GM18505 (cell line): ENCODE measurements around the gene MYH7.

Experiments
- ATAC-seq: cut with Tn5 transposase; IDR thresholded peaks from one replicate; pipeline ENCODE4 v1.9.1; 2021; ENCODE audit not compliant: unreplicated experiment
- POLR2A ChIP-seq: IDR thresholded peaks from 4 replicates; pipeline ENCODE4 v1.6.1; 2011; ENCODE audit warnings: borderline replicate concordance; ENCODE audit not compliant: insufficient read depth, insufficient read length; ENCODE audit errors: extremely low read depth

MYH7 gene

DNA sequence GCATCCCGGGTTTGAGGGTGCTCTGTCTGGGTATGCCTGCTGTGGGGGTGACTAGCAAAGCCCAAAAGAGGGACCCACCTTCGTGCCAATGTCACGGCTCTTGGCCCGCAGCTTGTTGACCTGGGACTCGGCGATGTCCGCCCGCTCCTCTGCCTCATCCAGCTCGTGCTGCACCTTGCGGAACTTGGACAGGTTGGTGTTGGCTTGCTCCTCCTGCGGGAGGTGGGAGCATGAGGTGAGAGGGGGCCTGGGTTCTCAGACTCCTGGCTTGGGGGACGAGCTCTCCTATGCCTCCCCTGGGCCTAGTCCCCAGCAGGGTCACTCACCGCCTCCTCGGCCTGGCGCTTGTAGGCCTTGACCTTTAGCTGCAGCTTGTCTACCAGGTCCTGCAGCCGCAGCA is 21.8 kb downstream of the MYH7 start:
- ATAC-seq, result no peak
- no peak for TF ChIP-seq POLR2A

DNA sequence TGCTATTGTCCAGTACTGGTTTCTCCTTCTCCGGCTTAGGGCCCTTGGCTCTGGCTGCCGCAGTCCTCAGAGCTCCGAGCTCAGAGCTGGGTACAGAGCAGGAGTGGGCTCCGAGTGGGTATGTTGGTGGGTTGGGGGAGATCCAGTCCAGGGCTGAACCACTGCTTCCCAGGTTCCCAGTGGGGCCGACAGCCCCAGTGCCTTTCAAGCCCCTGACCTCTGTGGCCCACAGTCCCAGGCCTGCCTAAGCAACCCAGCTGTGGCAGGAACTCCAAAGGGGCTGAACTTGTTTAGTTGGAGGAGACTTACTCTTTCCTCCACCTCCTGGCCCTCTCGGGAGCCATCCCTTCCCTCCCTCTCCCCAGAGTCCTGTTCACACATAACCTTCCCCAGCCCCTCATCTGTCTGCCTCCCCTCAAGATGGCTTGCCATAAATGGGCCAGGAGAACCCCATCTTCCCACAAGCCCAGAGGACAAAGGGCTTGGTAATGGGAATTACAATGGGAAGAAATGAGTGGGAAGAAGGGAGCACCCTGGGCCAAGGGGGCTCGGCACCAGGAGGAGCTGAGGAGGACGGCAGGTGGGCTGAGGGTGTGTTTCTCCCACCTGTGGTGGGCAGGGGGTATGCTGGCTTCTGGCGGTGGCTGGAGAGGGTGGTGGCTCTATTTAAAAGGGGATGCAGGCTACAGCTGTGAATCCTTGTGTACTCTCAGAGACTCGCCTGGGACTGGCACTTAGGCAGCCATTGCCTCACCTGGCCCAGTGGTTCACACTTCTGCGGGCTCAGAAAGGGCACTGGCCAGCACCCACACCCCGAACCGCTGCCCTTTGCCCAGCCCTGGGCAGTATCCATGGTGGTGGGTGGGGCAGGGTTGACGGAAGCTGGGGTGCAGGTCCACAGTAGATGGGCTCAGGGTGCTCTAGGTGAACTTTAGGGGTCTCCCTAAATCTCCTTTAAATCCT is 23.6 kb downstream of the MYH7 start:
- ATAC-seq, result no peak
- no peak for TF ChIP-seq POLR2A

DNA sequence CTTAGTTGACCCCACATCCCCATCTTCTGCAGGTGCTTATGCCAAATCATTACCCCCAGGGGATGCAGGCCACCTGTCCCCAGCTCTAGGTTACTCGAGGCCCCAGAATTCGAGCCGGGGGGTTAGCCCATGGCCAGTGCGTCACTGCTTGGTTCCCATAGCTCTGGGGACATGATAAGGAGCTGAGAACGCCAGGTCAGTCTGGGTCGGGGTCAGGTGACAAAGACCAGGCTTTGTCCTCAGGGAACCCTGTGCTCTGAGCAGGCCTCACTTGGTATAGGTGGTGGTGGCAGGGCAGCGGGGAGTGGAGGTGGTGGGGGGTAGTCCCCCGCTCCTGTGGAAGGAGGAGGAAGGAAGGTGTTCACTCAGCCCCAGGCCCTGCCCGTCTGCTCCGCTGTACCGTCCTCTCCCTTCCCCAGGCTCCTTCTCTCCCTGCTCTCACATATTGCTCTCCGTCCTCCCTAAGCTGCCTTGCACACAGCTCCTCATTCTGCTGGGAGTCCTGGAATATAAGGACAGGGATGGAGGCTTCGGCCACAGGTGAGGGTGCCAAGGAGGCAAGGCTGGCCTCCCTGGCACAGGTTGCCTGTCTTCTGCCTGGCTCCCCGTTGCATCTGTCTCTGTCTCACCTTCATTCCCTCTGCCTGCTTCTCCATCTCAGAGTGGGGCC is 25.4 kb downstream of the MYH7 start:
- no peak for TF ChIP-seq POLR2A
- no peak for ATAC-seq

DNA sequence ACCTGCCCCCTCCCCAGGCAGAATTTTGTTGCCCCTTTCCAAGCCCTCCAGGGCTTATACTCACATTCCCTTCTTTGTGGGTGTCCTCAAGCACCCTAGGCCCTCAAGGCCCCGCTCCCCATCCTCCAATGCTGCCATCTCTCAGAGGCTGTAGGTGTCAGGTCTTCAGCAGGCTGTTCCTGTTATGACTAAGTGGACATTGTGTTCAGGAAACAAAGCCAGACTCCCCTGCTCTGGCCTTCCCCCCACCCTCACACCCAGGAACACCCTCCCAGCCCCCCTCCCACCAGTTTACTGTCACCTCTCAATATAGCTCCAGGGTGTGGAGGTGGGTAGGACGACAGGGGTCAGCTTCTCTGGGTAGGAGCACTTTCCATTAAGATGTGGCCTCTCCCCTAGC is 26.0 kb downstream of the MYH7 start:
- no peak for ATAC-seq
- TF ChIP-seq POLR2A, result no peak

DNA sequence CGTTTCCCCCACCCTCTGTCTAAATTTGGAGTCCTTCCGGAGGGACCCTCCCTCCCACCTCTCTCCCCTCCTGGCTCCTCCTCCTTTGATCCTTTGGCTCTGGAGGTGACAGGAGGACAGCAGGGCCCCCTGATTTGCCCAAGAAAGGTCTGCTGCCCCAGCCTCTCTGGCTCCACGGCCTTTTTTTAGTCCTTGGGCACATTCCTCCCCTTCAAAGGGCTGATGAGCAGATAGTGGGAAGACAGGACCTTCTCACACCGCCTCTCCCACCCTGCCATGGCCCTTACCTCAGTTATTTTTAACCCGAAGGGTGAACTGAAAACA is 27.2 kb downstream of the MYH7 start:
- ATAC-seq, result no peak
- no peak for TF ChIP-seq POLR2A

DNA sequence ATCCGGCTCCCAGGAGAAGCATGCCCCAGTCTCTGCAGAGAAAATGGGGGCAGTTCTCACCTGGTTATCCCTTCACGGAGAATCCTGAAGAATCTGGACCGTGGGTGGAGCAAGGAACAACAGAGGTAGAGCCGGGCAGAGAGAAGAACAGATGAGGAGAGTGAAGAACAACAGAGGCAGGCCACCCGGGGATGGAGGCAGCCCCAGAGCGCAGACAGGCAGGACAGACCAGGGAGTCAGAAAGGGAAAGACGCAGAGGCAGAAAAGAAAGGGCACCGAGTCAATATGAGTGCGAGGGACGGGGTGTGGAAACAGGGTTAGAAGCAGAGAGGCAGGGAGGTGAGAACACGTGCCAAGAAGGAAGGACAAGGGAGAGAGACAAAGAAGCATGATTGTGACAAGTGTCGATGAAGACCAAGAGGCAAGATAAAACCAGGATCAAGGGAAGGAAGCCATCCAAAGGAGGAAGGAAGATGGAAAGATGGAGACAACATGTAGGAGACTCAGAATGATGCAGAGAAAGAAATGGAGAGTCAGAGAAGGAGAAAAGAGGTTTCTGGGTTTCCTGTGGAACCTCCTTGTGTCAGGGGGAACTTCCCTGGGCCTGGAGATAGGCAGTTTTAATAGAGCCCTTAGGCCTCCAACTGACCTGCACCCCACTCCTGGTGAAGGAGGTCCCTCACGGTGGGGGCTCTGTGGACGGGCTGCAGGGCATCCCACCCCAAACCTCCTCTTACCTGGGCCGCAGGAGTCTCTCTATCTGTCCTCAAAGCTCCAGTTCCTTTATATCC is 27.7 kb downstream of the MYH7 start, which contains the start of gene MYH6:
Gene MYH6, minus strand, starts transcription at position 758 of the 791 bp plus-strand sequence. CDS start 1,050 bp downstream, outside the sequence.
- no peak for TF ChIP-seq POLR2A
- no peak for ATAC-seq

DNA sequence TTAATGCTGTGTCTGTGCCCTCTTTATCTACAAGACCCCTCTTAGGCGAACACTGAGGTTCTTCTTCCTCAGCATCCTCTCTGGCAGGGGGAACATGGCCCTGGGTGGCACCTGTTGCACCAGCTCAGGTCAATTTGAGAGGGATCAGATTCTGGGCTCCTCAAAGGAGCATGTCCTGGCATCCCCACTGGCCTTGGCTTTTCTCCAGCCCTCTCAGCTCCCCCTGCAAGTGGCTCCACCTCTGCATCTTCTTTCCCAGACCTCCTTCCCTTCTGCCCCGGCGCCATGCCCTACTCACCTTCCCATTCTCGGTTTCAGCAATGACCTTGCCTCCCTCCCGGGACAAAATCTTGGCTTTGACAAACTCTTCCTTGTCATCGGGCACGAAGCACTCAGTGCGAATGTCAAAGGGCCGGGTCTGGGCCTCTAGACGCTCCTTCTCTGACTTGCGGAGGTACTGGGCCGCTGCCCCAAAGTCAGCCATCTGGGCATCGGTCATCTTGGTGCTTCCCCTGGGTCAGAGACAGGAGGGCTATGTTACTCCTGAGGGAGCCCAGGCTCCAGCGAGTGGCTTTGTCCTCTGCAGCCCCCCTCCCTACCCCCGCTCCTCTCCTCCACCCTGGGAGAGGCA is 28.6 kb downstream of the MYH7 start:
- no peak for ATAC-seq
- no peak for TF ChIP-seq POLR2A

DNA sequence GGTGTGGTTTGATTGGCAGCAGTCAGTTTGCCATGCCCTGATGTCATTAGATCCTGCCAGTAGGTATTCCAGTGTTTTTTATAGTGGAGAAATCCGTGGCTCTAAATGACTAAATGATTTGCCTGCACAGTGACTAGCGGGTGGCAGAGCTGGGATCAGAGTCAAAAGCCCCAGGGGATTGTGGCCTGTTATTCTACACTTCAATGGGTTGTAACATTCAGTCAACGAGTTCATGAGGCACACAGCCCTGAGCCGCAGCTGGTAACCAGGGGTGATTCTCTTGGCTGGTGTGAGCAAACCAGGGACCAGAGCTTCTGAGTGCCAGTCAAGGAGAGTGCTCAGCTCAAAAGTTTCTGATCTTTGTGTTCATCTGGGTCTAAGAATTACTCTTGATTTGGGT is 29.2 kb downstream of the MYH7 start:
- ATAC-seq, result no peak
- TF ChIP-seq POLR2A, result no peak

DNA sequence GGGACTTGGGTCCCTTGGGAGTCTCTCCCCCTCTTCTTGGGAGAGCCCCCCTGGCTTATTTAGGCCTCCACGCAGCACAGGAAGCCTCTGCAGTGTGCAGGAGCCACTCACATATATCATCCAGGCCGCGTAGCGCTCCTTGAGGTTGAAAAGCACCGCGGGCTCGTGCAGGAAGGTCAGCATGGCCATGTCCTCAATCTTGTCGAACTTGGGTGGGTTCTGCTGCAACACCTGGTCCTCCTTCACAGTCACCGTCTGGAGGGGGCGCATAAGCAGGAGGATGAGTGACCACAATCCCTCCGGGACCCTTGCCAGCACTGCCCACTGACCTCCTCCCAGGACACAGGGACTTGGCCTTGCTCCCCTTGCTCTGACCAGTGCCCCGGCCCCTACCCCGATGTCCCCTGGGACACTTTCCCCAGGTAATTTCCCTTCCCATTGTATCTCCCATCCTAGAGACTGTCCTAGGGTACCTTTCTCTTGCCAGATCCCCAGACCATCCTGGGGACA is 29.9 kb downstream of the MYH7 start:
- no peak for TF ChIP-seq POLR2A
- no peak for ATAC-seq

DNA sequence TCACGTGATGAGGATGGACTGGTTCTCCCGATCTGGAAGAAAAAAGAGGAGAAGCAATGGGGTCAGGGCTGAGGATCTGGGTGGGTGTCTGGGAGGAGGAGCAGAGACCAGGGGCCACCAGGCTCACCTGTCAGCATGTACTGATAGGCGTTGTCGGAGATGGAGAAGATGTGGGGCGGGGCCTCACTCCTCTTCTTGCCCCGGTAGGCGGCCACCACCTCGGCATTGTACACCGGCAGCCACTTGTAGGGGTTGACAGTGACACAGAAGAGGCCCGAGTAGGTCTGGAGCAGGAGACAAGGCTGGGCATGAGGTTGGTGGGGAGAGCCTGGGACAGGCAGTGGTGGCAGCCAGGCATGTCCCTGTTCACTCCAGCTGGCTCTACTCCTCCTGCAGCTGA is 30.4 kb downstream of the MYH7 start:
- no peak for ATAC-seq
- TF ChIP-seq POLR2A, result no peak

DNA sequence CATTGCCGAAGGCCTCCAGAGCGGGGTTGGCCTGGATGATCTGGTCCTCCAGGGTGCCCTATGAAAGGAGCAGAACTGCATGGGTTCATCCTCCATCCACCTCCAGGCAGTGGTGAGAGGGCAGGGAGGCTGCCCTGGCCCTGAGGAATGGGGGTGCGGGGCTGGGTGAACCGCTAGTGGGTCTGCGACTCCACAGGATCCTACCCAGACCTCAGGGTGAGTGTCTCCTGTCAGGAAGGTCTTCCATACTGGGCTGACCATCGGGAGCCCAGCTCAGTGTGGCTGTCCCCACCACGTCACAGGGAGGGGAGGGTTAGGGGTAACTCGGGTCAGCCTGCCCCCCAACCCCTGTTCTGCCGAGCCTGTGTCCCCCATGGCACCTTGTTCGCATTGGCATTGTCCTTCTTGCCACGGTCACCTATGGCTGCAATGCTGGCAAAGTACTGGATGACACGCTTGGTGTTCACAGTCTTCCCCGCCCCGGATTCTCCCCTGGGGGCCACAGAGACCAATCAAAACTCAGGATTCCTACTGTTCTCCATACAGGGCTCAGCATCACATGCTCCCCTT is 31.0 kb downstream of the MYH7 start:
- TF ChIP-seq POLR2A, result no peak
- ATAC-seq, result no peak

DNA sequence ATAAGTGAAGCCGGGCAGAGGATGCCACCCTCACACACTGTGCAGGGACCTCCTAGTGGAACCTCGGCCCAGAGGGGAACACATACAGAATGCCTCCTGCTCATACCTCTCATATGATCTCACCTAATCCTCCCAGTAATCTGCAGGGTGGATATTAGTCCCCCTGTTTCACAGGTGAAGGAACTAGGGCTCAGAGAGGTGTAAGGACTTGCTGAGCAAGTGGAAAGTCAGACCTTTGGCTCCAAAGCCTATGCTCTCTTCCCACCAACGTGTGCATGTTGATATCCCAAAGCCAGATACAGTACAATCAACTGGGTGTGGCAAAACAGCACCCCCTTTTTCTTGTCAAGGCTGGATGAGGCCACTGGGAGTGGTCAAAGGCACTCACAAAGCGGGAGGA is 31.6 kb downstream of the MYH7 start:
- TF ChIP-seq POLR2A, result no peak
- no peak for ATAC-seq

DNA sequence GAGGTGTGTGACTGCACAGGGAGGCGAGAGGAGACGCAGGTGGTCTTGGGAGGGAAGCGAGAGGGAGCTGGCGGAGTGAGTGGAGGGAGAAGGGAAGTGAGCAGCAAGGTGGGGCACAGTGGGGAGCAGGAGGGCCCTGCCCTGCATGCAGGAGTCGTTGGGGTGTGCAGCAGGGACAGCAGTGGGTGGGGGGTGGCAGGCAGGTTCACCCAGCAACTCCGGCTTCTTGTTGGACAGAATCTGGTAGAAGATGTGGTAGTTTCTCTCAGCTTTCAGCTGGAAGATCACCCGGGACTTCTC is 32.4 kb downstream of the MYH7 start:
- TF ChIP-seq POLR2A, result no peak
- ATAC-seq, result no peak
